Measurements from ENCODE around the gene GUCA2B.

GUCA2B gene

GRCh38 chr1:42177541-42177981 is 24.4 kb downstream of the GUCA2B start:
- Histone ChIP-seq H3K36me3 (ENCODE audit: control insufficient read depth, insufficient read depth, low read length) (peaks cover 16% of the 10 kb centered on the region), H3K9me3 (ENCODE audit: control insufficient read depth, insufficient read depth, low read depth, low read length) (no peaks in the 10 kb centered on the region), H3K27me3 (ENCODE audit: control insufficient read depth, insufficient read depth, low read length) (no peaks in the 10 kb centered on the region), H3K4me1 (ENCODE audit: control insufficient read depth, insufficient read depth, low read length) (no peaks in the 10 kb centered on the region; the same call in 1 of the 2 replicates), H3K27ac (ENCODE audit: low read depth, low read length) (no peak overlapping the region), H3K4me3 (ENCODE audit: low read depth, low read length) (no peak overlapping the region), H3K9ac (ENCODE audit: low read length) (no peak overlapping the region)

- Histone ChIP-seq H3K9me3 (ENCODE audit: control insufficient read depth, insufficient read depth, low read depth, low read length) (no peaks in the 10 kb centered on the region), H3K4me1 (ENCODE audit: control insufficient read depth, insufficient read depth, low read length) (no peaks in the 10 kb centered on the region), H3K9ac (ENCODE audit: low read length) (no peak overlapping the region), H3K27me3 (ENCODE audit: control insufficient read depth, insufficient read depth, low read length) (no peaks in the 10 kb centered on the region), H3K4me3 (ENCODE audit: low read depth, low read length) (no peak overlapping the region), H3K36me3 (ENCODE audit: control insufficient read depth, insufficient read depth, low read length) (peaks cover 16% of the 10 kb centered on the region), H3K27ac (ENCODE audit: low read depth, low read length) (no peak overlapping the region)
Observed at GRCh38 chr1:42178249-42178648, 25.0 kb downstream of the GUCA2B start.

GRCh38 chr1:42179275-42179674 is 26.1 kb downstream of the GUCA2B start:
- Histone ChIP-seq H3K27ac (ENCODE audit: low read depth, low read length) (no peak overlapping the region), H3K9ac (ENCODE audit: low read length) (no peak overlapping the region), H3K4me3 (ENCODE audit: low read depth, low read length) (no peak overlapping the region)

GRCh38 chr1:42179900-42180329 is 26.7 kb downstream of the GUCA2B start:
- Histone ChIP-seq H3K9me3 (ENCODE audit: control insufficient read depth, insufficient read depth, low read depth, low read length) (no peaks in the 10 kb centered on the region), H3K4me3 (ENCODE audit: low read depth, low read length) (no peak overlapping the region), H3K4me1 (ENCODE audit: control insufficient read depth, insufficient read depth, low read length) (no peaks in the 10 kb centered on the region), H3K36me3 (ENCODE audit: control insufficient read depth, insufficient read depth, low read length) (peaks cover 20% of the 10 kb centered on the region), H3K9ac (ENCODE audit: low read length) (no peak overlapping the region), H3K27ac (ENCODE audit: low read depth, low read length) (no peak overlapping the region), H3K27me3 (ENCODE audit: control insufficient read depth, insufficient read depth, low read length) (no peaks in the 10 kb centered on the region)

More at GRCh38 chr1:42179275-42179674, 26.1 kb downstream of the GUCA2B start:
- Histone ChIP-seq H3K4me1 (ENCODE audit: control insufficient read depth, insufficient read depth, low read length) (no peaks in the 10 kb centered on the region), H3K9me3 (ENCODE audit: control insufficient read depth, insufficient read depth, low read depth, low read length) (no peaks in the 10 kb centered on the region), H3K36me3 (ENCODE audit: control insufficient read depth, insufficient read depth, low read length) (peaks cover 20% of the 10 kb centered on the region), H3K27me3 (ENCODE audit: control insufficient read depth, insufficient read depth, low read length) (no peaks in the 10 kb centered on the region)

GRCh38 chr1:42181687-42182086 is 28.5 kb downstream of the GUCA2B start:
- Histone ChIP-seq H3K9me3 (ENCODE audit: control insufficient read depth, insufficient read depth, low read depth, low read length) (no peaks in the 10 kb centered on the region), H3K9ac (ENCODE audit: low read length) (no peak overlapping the region), H3K4me3 (ENCODE audit: low read depth, low read length) (no peak overlapping the region), H3K27me3 (ENCODE audit: control insufficient read depth, insufficient read depth, low read length) (no peaks in the 10 kb centered on the region), H3K36me3 (ENCODE audit: control insufficient read depth, insufficient read depth, low read length) (peaks cover 22% of the 10 kb centered on the region), H3K4me1 (ENCODE audit: control insufficient read depth, insufficient read depth, low read length) (no peaks in the 10 kb centered on the region), H3K27ac (ENCODE audit: low read depth, low read length) (no peak overlapping the region)

GRCh38 chr1:42183210-42183956 is 30.2 kb downstream of the GUCA2B start:
- Histone ChIP-seq H3K36me3 (ENCODE audit: control insufficient read depth, insufficient read depth, low read length) (peaks cover 32% of the 10 kb centered on the region), H3K9me3 (ENCODE audit: control insufficient read depth, insufficient read depth, low read depth, low read length) (no peaks in the 10 kb centered on the region)

GRCh38 chr1:42183957-42184268 is 30.7 kb downstream of the GUCA2B start:
- no peak overlapping the region for H3K4me3 ChIP-seq (ENCODE audit: low read depth, low read length)
- no peaks in the 10 kb centered on the region for H3K27me3 ChIP-seq (ENCODE audit: control insufficient read depth, insufficient read depth, low read length)
- H3K9me3 ChIP-seq (ENCODE audit: control insufficient read depth, insufficient read depth, low read depth, low read length): no peaks in the 10 kb centered on the region
- H3K4me1 ChIP-seq (ENCODE audit: control insufficient read depth, insufficient read depth, low read length): no peaks in the 10 kb centered on the region
- H3K9ac ChIP-seq (ENCODE audit: low read length): no peak overlapping the region
- peaks cover 37% of the 10 kb centered on the region for H3K36me3 ChIP-seq (ENCODE audit: control insufficient read depth, insufficient read depth, low read length)
- no peak overlapping the region for H3K27ac ChIP-seq (ENCODE audit: low read depth, low read length)

More at GRCh38 chr1:42183210-42183956, 30.2 kb downstream of the GUCA2B start:
- Histone ChIP-seq H3K4me3 (ENCODE audit: low read depth, low read length) (no peak overlapping the region), H3K4me1 (ENCODE audit: control insufficient read depth, insufficient read depth, low read length) (no peaks in the 10 kb centered on the region), H3K27me3 (ENCODE audit: control insufficient read depth, insufficient read depth, low read length) (no peaks in the 10 kb centered on the region), H3K9ac (ENCODE audit: low read length) (no peak overlapping the region), H3K27ac (ENCODE audit: low read depth, low read length) (no peak overlapping the region)

GRCh38 chr1:42184616-42185015 is 31.4 kb downstream of the GUCA2B start:
- no peaks in the 10 kb centered on the region for H3K4me1 ChIP-seq (ENCODE audit: control insufficient read depth, insufficient read depth, low read length)
- no peak overlapping the region for H3K27ac ChIP-seq (ENCODE audit: low read depth, low read length)
- no peak overlapping the region for H3K4me3 ChIP-seq (ENCODE audit: low read depth, low read length)
- peaks cover 38% of the 10 kb centered on the region for H3K36me3 ChIP-seq (ENCODE audit: control insufficient read depth, insufficient read depth, low read length)
- H3K9me3 ChIP-seq (ENCODE audit: control insufficient read depth, insufficient read depth, low read depth, low read length): no peaks in the 10 kb centered on the region
- H3K9ac ChIP-seq (ENCODE audit: low read length): no peak overlapping the region
- no peaks in the 10 kb centered on the region for H3K27me3 ChIP-seq (ENCODE audit: control insufficient read depth, insufficient read depth, low read length)

GRCh38 chr1:42186152-42186551 is 32.9 kb downstream of the GUCA2B start:
- no peak overlapping the region for H3K9ac ChIP-seq (ENCODE audit: low read length)
- H3K36me3 ChIP-seq (ENCODE audit: control insufficient read depth, insufficient read depth, low read length): peaks cover 38% of the 10 kb centered on the region
- H3K9me3 ChIP-seq (ENCODE audit: control insufficient read depth, insufficient read depth, low read depth, low read length): no peaks in the 10 kb centered on the region

GRCh38 chr1:42189931-42190853 is 37.0 kb downstream of the GUCA2B start:
- Histone ChIP-seq H3K27ac (ENCODE audit: low read depth, low read length) (no peak overlapping the region), H3K9ac (ENCODE audit: low read length) (no peak overlapping the region), H3K4me3 (ENCODE audit: low read depth, low read length) (no peak overlapping the region), H3K9me3 (ENCODE audit: control insufficient read depth, insufficient read depth, low read depth, low read length) (no peaks in the 10 kb centered on the region), H3K36me3 (ENCODE audit: control insufficient read depth, insufficient read depth, low read length) (peaks cover 52% of the 10 kb centered on the region), H3K27me3 (ENCODE audit: control insufficient read depth, insufficient read depth, low read length) (no peaks in the 10 kb centered on the region), H3K4me1 (ENCODE audit: control insufficient read depth, insufficient read depth, low read length) (no peaks in the 10 kb centered on the region)

More at GRCh38 chr1:42186152-42186551, 32.9 kb downstream of the GUCA2B start:
- Histone ChIP-seq H3K4me1 (ENCODE audit: control insufficient read depth, insufficient read depth, low read length) (no peaks in the 10 kb centered on the region), H3K27ac (ENCODE audit: low read depth, low read length) (no peak overlapping the region), H3K27me3 (ENCODE audit: control insufficient read depth, insufficient read depth, low read length) (no peaks in the 10 kb centered on the region), H3K4me3 (ENCODE audit: low read depth, low read length) (no peak overlapping the region)

GRCh38 chr1:42191319-42191718 is 38.1 kb downstream of the GUCA2B start:
- Histone ChIP-seq H3K4me3 (ENCODE audit: low read depth, low read length) (no peak overlapping the region), H3K27me3 (ENCODE audit: control insufficient read depth, insufficient read depth, low read length) (no peaks in the 10 kb centered on the region), H3K9ac (ENCODE audit: low read length) (no peak overlapping the region), H3K4me1 (ENCODE audit: control insufficient read depth, insufficient read depth, low read length) (no peaks in the 10 kb centered on the region), H3K27ac (ENCODE audit: low read depth, low read length) (no peak overlapping the region), H3K9me3 (ENCODE audit: control insufficient read depth, insufficient read depth, low read depth, low read length) (no peaks in the 10 kb centered on the region), H3K36me3 (ENCODE audit: control insufficient read depth, insufficient read depth, low read length) (peaks cover 61% of the 10 kb centered on the region)
